NCI-H774 (cell line): Measurements from ENCODE around the gene RPUSD4.

Source experiments
- DNase-seq: peaks from one replicate; lab custom pipeline; 2025; lab: John Stamatoyannopoulos, UW

The RPUSD4 gene

GRCh38 chr11:126181939-126182730, 29.3 kb downstream of the RPUSD4 start:
- no peak for DNase-seq

GRCh38 chr11:126176853-126177470, 34.5 kb downstream of the RPUSD4 start:
- DNase-seq: no peak

- DNase-seq: no peak
These were observed 36.1 kb downstream of the RPUSD4 start for GRCh38 chr11:126175393-126175792.

GRCh38 chr11:126174816-126175215, 36.6 kb downstream of the RPUSD4 start:
- no peak for DNase-seq

- no peak for DNase-seq
These were observed 38.2 kb downstream of the RPUSD4 start for GRCh38 chr11:126173257-126173656.

- no peak for DNase-seq
These were observed 38.8 kb downstream of the RPUSD4 start for GRCh38 chr11:126172596-126173038.

GRCh38 chr11:126169291-126169690, 42.2 kb downstream of the RPUSD4 start:
- DNase-seq: no peak

GRCh38 chr11:126167488-126167887, 44.0 kb downstream of the RPUSD4 start:
- no peak for DNase-seq

GRCh38 chr11:126166413-126166812, 45.0 kb downstream of the RPUSD4 start:
- no peak for DNase-seq

- DNase-seq: no peak
These were observed 45.7 kb downstream of the RPUSD4 start for GRCh38 chr11:126165757-126166156.

- no peak for DNase-seq
These were observed 46.1 kb downstream of the RPUSD4 start for GRCh38 chr11:126165311-126165720.

- no peak for DNase-seq
These were observed 46.7 kb downstream of the RPUSD4 start for GRCh38 chr11:126164781-126165180.

- no peak for DNase-seq
These were observed 47.7 kb downstream of the RPUSD4 start for GRCh38 chr11:126163779-126164178.

- DNase-seq: no peak
These were observed 48.3 kb downstream of the RPUSD4 start for GRCh38 chr11:126163074-126163700.

GRCh38 chr11:126162306-126163030, 49.0 kb downstream of the RPUSD4 start:
- no peak for DNase-seq

GRCh38 chr11:126161023-126161391, 50.4 kb downstream of the RPUSD4 start:
- DNase-seq: no peak

GRCh38 chr11:126160345-126161022, 51.0 kb downstream of the RPUSD4 start:
- no peak for DNase-seq

- no peak for DNase-seq
These were observed 51.6 kb downstream of the RPUSD4 start for GRCh38 chr11:126159719-126160344.

GRCh38 chr11:126158054-126158791, 53.2 kb downstream of the RPUSD4 start:
- DNase-seq: no peak

- DNase-seq: no peak
These were observed 54.0 kb downstream of the RPUSD4 start for GRCh38 chr11:126157326-126158030.
